HEK293T (cell line): Measurements from ENCODE around the gene LRRC8E.

Experiments used
- CTCF ChIA-PET: fragments of 350-600 bp; formaldehyde crosslinking; extraction: SDS; loops from one replicate; lab custom pipeline; 2021; ENCODE audit warnings: antibody characterized with exemption, inconsistent platforms; lab: Yijun Ruan, JAX
- POLR2A ChIA-PET: fragments of 350-600 bp; formaldehyde crosslinking; extraction: SDS; loops from one replicate; lab custom pipeline; 2020; ENCODE audit warnings: antibody characterized with exemption, inconsistent platforms; lab: Yijun Ruan, JAX
- DNase-seq: peaks from one replicate; pipeline ENCODE4 v3.0.0; 2012; ENCODE audit warnings: mixed read lengths; ENCODE audit errors: extremely low spot score
- ARNT ChIP-seq: fragments of 450-650 bp; IDR thresholded peaks from 2 replicates; pipeline ENCODE4 v1.6.1; 2017; ENCODE audit warnings: mild to moderate bottlenecking
- BHLHE40 ChIP-seq: fragments of 450-650 bp; IDR thresholded peaks from 2 replicates; pipeline ENCODE4 v1.6.1; 2016; ENCODE audit warnings: mild to moderate bottlenecking, moderate library complexity, borderline replicate concordance
- CTBP1 ChIP-seq: fragments of 450-650 bp; IDR thresholded peaks from 2 replicates; pipeline ENCODE4 v1.6.1; 2016; ENCODE audit warnings: borderline replicate concordance
- ELF4 ChIP-seq: fragments of 450-650 bp; IDR thresholded peaks from 2 replicates; pipeline ENCODE4 v1.6.1; 2017; ENCODE audit warnings: antibody characterized with exemption
- FOXA1 ChIP-seq: fragments of 450-650 bp; IDR thresholded peaks from 2 replicates; pipeline ENCODE4 v1.6.1; 2016; ENCODE audit warnings: mild to moderate bottlenecking
- FOXK2 ChIP-seq: fragments of 450-650 bp; IDR thresholded peaks from 2 replicates; pipeline ENCODE4 v1.6.1; 2016; ENCODE audit warnings: mild to moderate bottlenecking
- FOXM1 ChIP-seq: fragments of 450-650 bp; IDR thresholded peaks from 2 replicates; pipeline ENCODE4 v1.6.1; 2017; ENCODE audit warnings: mild to moderate bottlenecking, borderline replicate concordance
- HDGF ChIP-seq: fragments of 450-650 bp; IDR thresholded peaks from 2 replicates; pipeline ENCODE4 v1.6.1; 2017; ENCODE audit warnings: antibody characterized with exemption, borderline replicate concordance
- L3MBTL2 ChIP-seq: fragments of 450-650 bp; conservative IDR thresholded peaks from 2 replicates; pipeline ENCODE4 v1.6.1; 2016; ENCODE audit warnings: mild to moderate bottlenecking
- LEF1 ChIP-seq: fragments of 450-650 bp; IDR thresholded peaks from 2 replicates; pipeline ENCODE4 v1.6.1; 2017; ENCODE audit warnings: mild to moderate bottlenecking, borderline replicate concordance
- NFRKB ChIP-seq: fragments of 450-650 bp; IDR thresholded peaks from 2 replicates; pipeline ENCODE4 v1.6.1; 2016; ENCODE audit warnings: mild to moderate bottlenecking, moderate library complexity
- PKNOX1 ChIP-seq: fragments of 450-650 bp; IDR thresholded peaks from 2 replicates; pipeline ENCODE4 v1.6.1; 2016
- SP1 ChIP-seq: fragments of 450-650 bp; IDR thresholded peaks from 2 replicates; pipeline ENCODE4 v1.6.1; 2017
- SUZ12 ChIP-seq: fragments of 450-650 bp; IDR thresholded peaks from 2 replicates; pipeline ENCODE4 v1.6.1; 2016; ENCODE audit warnings: mild to moderate bottlenecking
- TARDBP ChIP-seq: fragments of 450-650 bp; IDR thresholded peaks from 2 replicates; pipeline ENCODE4 v1.6.1; 2016
- ZNF384 ChIP-seq: fragments of 450-650 bp; IDR thresholded peaks from 2 replicates; pipeline ENCODE4 v1.6.1; 2016

Gene LRRC8E

GRCh38 chr19:7930765-7931164 is 42.5 kb downstream of the LRRC8E start:
- no peak for DNase-seq
- POLR2A ChIA-PET, result interaction anchor here (1.4 to 2.5 kb wide), 2 partner anchors 13 kb away, joined by 7 to 32 read pairs; partner anchors contain the start of gene TIMM44
- CTCF ChIA-PET, result interaction anchor here (0.6 to 3.6 kb wide), 2 partner anchors 14 to 72 kb away, joined by 7 to 29 read pairs; partner anchors contain the start of gene TIMM44
- TF ChIP-seq SP1 (no peak), ELF4 (no peak), L3MBTL2 (no peak), CTBP1 (no peak), HDGF (no peak), FOXM1 (no peak), SUZ12 (no peak), ZNF384 (no peak)

- no peak for DNase-seq
- CTCF ChIA-PET, result interaction anchor here (0.6 to 3.6 kb wide), 2 partner anchors 13 to 71 kb away, joined by 7 to 29 read pairs; partner anchors contain the start of gene TIMM44
- TF ChIP-seq SUZ12, result no peak
- no peak for TF ChIP-seq LEF1
- no peak for TF ChIP-seq BHLHE40
- no peak for TF ChIP-seq L3MBTL2
- TF ChIP-seq ZNF384, result no peak
- TF ChIP-seq HDGF, result no peak
- POLR2A ChIA-PET, result interaction anchor here (1.4 kb wide), 1 partner anchor 13 kb away, joined by 7 read pairs; the partner anchor contains the start of gene TIMM44
Measured at GRCh38 chr19:7931221-7932061, 43.1 kb downstream of the LRRC8E start.

- DNase-seq, result no peak
- ChIA-PET POLR2A (interaction anchor here (1.4 kb wide), 1 partner anchor 12 kb away, joined by 7 read pairs; the partner anchor contains the start of gene TIMM44), CTCF (no interaction called here)
- no peak for TF ChIP-seq ZNF384
Measured at GRCh38 chr19:7932276-7932929, 44.1 kb downstream of the LRRC8E start.

- ChIA-PET POLR2A (no interaction called here), CTCF (no interaction called here)
- DNase-seq, result no peak
- TF ChIP-seq HDGF (no peak), FOXK2 (no peak), SUZ12 (no peak), FOXA1 (no peak), L3MBTL2 (no peak), CTBP1 (no peak), BHLHE40 (no peak), ELF4 (no peak), ZNF384 (no peak), TARDBP (no peak), NFRKB (no peak), FOXM1 (no peak), LEF1 (no peak), SP1 (no peak), PKNOX1 (no peak)
Measured at GRCh38 chr19:7932930-7933300, 44.6 kb downstream of the LRRC8E start.

- TF ChIP-seq CTBP1 (no peak), L3MBTL2 (no peak), ELF4 (no peak), ZNF384 (no peak), SUZ12 (no peak), NFRKB (no peak), BHLHE40 (no peak)
- ChIA-PET CTCF (no interaction called here), POLR2A (no interaction called here)
- DNase-seq, result no peak
Measured at GRCh38 chr19:7933411-7933810, 45.1 kb downstream of the LRRC8E start.

GRCh38 chr19:7933828-7934725 is 45.8 kb downstream of the LRRC8E start:
- ChIA-PET CTCF (no interaction called here), POLR2A (no interaction called here)
- no peak for DNase-seq
- no peak for TF ChIP-seq ARNT
- TF ChIP-seq FOXK2, result no peak
- no peak for TF ChIP-seq ZNF384

- ChIA-PET POLR2A (interaction anchor here (1.3 kb wide), 1 partner anchor 9 kb away, joined by 10 read pairs; the partner anchor contains the start of gene TIMM44), CTCF (no interaction called here)
- no peak for TF ChIP-seq BHLHE40
- no peak for TF ChIP-seq TARDBP
- TF ChIP-seq FOXK2, result no peak
- no peak for TF ChIP-seq PKNOX1
- no peak for TF ChIP-seq L3MBTL2
- no peak for TF ChIP-seq ARNT
- no peak for TF ChIP-seq CTBP1
- TF ChIP-seq SP1, result no peak
- no peak for TF ChIP-seq SUZ12
- DNase-seq, result no peak
Measured at GRCh38 chr19:7934766-7935165, 46.5 kb downstream of the LRRC8E start.
